PC-3 (cell line): Measurements from ENCODE around the gene LDHAL6A. TPM values are rescaled to one million over a fixed set of nuclear protein-coding genes. Genes with fewer than 3 reads are reported as not detected.

Source experiments
- ATAC-seq: fragments of 200-7000 bp; cut with Tn5 transposase; 2 replicates; pipeline ENCODE4 v1.9.1; 2020; ENCODE audit warnings: mild to moderate bottlenecking, moderate library complexity
- BruUV-seq: library from RNA; stranded (reverse); fragments of 400-500 nt; replicated peaks from 2 replicates; lab custom pipeline; 2021; lab: Mats Ljungman, UMichigan
- CTCF ChIA-PET: fragments of 300-600 bp; sonication (Branson Sonifier 250); formaldehyde crosslinking; loops from one replicate; lab custom pipeline; 2022; ENCODE audit warnings: antibody characterized with exemption; lab: Charles Lee
- POLR2A ChIA-PET: fragments of 300-600 bp; sonication (Branson Sonifier 250); formaldehyde crosslinking; loops from one replicate; lab custom pipeline; 2022; ENCODE audit warnings: antibody characterized with exemption; ENCODE audit not compliant: unreplicated experiment; lab: Charles Lee
- DNase-seq: peaks from one replicate; pipeline ENCODE4 v3.0.0-alpha.2; 2015
- H2AFZ ChIP-seq: fragments of 300-600 bp; sonication (generic); 2 replicates; pipeline ENCODE4 v1.6.0; 2016; ENCODE audit warnings: antibody characterized with exemption, low read length
- H3F3A ChIP-seq: fragments of 300-600 bp; sonication (generic); one replicate; pipeline ENCODE4 v1.6.0; 2017; ENCODE audit warnings: antibody characterized with exemption, low read length, control low read depth, mild to moderate bottlenecking; ENCODE audit not compliant: unreplicated experiment
- H3K27ac ChIP-seq: fragments of 300-600 bp; sonication (generic); 2 replicates; pipeline ENCODE4 v1.5.1; 2016; ENCODE audit warnings: mild to moderate bottlenecking, low read length
- H3K27me3 ChIP-seq: fragments of 300-600 bp; sonication (generic); 2 replicates; pipeline ENCODE4 v1.6.1; 2016; ENCODE audit warnings: low read length, mixed read lengths
- H3K36me3 ChIP-seq: fragments of 300-600 bp; sonication (generic); 2 replicates; pipeline ENCODE4 v1.6.1; 2016; ENCODE audit warnings: low read depth, mixed run types, low read length, mixed read lengths
- H3K4me1 ChIP-seq: fragments of 300-600 bp; sonication (generic); 2 replicates; pipeline ENCODE4 v1.5.1; 2016; ENCODE audit warnings: low read length; ENCODE audit not compliant: insufficient read depth
- H3K4me2 ChIP-seq: fragments of 300-600 bp; sonication (generic); 2 replicates; pipeline ENCODE4 v1.6.0; 2016; ENCODE audit warnings: low read length
- H3K4me3 ChIP-seq: fragments of 300-600 bp; sonication (generic); 2 replicates; pipeline ENCODE4 v1.5.1; 2016; ENCODE audit warnings: mild to moderate bottlenecking, low read length, mixed read lengths
- H3K79me2 ChIP-seq: fragments of 300-600 bp; sonication (generic); 2 replicates; pipeline ENCODE4 v1.6.1; 2017; ENCODE audit warnings: low read length, mixed read lengths
- H3K9ac ChIP-seq: fragments of 300-600 bp; sonication (generic); 2 replicates; pipeline ENCODE4 v1.6.0; 2016; ENCODE audit warnings: mild to moderate bottlenecking, low read length
- H3K9me2 ChIP-seq: fragments of 300-600 bp; sonication (generic); replicated peaks from 2 replicates; pipeline ENCODE4 v1.6.1; 2016; ENCODE audit warnings: mixed run types, low read length, mixed read lengths
- H3K9me3 ChIP-seq: fragments of 300-600 bp; sonication (generic); 2 replicates; pipeline ENCODE4 v1.6.1; 2016; ENCODE audit warnings: low read length, mixed read lengths
- H4K20me1 ChIP-seq: fragments of 300-600 bp; sonication (generic); 2 replicates; pipeline ENCODE4 v1.6.1; 2016; ENCODE audit warnings: low read length, mixed read lengths
- EZH2 ChIP-seq: fragments of 300-600 bp; sonication (generic); IDR thresholded peaks from one replicate; pipeline ENCODE4 v1.6.1; 2017; ENCODE audit warnings: antibody characterized with exemption, mild to moderate bottlenecking, low read length; ENCODE audit not compliant: unreplicated experiment
- EZH2phosphoT487 ChIP-seq: fragments of 300-600 bp; sonication (generic); IDR thresholded peaks from 2 replicates; pipeline ENCODE4 v1.6.1; 2018; ENCODE audit warnings: mild to moderate bottlenecking, antibody characterized with exemption, low read length, borderline replicate concordance
- intact Hi-C: fragments of 100-400 bp; cut with micrococcal nuclease; formaldehyde crosslinking; loops from 2 replicates; pipeline ENCODE4 v1.9.0; 2023
- total RNA-seq: library from RNA; depleted of rRNA; stranded (reverse); fragments of >200 nt; gene quantifications from 2 replicates; pipeline ENCODE4 v1.2.3, GENCODE V29; 2014
- TF ChIP-seq, protein P1 (sequence below): fragments of 300-600 bp; sonication (generic); conservative IDR thresholded peaks from 2 replicates; pipeline ENCODE4 v1.5.1; 2017; ENCODE audit warnings: antibody characterized with exemption, low read depth, mild to moderate bottlenecking, low read length

Gene LDHAL6A
- total RNA-seq, 1 experiment from 2014 or later = not detected

DNA sequence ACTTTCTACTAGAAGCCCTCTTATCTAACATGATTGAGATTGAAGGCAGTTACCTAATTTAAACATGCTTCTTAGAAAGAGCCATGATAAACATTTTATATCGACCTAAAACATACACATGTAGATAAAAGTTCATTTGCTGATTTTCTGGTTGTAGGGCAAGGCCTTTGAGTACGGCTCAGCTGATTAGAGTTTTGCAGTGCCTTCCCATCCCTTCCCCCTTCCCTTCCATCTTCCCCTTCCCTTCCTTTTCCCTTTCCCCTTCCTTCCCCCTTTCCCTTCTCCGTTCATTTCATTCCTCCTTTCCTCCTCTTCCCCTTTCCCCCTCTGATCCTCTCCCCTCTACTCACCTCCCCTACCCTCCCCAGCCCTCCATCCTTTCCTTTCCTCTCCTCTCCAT is 39.2 kb upstream of the LDHAL6A start:
- no peak overlapping the region for H3K9ac ChIP-seq
- H2AFZ ChIP-seq = no peak overlapping the region
- BruUV-seq = no TSS peak
- DNase-seq (no peak), ATAC-seq (no peak)
- no peaks in the 10 kb centered on the region for H3F3A ChIP-seq
- POLR2A ChIA-PET = no interaction called here
- H3K9me3 ChIP-seq = no peaks in the 10 kb centered on the region
- no peak overlapping the region for H3K27ac ChIP-seq
- intact Hi-C loops = no loop called here
- no peaks in the 10 kb centered on the region for H3K4me1 ChIP-seq
- H3K79me2 ChIP-seq = no peaks in the 10 kb centered on the region
- H4K20me1 ChIP-seq = no peaks in the 10 kb centered on the region
- no peak overlapping the region for H3K4me2 ChIP-seq
- no peaks in the 10 kb centered on the region for H3K36me3 ChIP-seq
- no peaks in the 10 kb centered on the region for H3K27me3 ChIP-seq
- CTCF ChIA-PET = no interaction called here
- H3K4me3 ChIP-seq = no peak overlapping the region
- no peak for TF ChIP-seq EZH2
- TF ChIP-seq, protein P1, sequence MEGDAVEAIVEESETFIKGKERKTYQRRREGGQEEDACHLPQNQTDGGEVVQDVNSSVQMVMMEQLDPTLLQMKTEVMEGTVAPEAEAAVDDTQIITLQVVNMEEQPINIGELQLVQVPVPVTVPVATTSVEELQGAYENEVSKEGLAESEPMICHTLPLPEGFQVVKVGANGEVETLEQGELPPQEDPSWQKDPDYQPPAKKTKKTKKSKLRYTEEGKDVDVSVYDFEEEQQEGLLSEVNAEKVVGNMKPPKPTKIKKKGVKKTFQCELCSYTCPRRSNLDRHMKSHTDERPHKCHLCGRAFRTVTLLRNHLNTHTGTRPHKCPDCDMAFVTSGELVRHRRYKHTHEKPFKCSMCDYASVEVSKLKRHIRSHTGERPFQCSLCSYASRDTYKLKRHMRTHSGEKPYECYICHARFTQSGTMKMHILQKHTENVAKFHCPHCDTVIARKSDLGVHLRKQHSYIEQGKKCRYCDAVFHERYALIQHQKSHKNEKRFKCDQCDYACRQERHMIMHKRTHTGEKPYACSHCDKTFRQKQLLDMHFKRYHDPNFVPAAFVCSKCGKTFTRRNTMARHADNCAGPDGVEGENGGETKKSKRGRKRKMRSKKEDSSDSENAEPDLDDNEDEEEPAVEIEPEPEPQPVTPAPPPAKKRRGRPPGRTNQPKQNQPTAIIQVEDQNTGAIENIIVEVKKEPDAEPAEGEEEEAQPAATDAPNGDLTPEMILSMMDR = no peak
- no peak for TF ChIP-seq EZH2phosphoT487
- no peaks in the 10 kb centered on the region for H3K9me2 ChIP-seq

DNA sequence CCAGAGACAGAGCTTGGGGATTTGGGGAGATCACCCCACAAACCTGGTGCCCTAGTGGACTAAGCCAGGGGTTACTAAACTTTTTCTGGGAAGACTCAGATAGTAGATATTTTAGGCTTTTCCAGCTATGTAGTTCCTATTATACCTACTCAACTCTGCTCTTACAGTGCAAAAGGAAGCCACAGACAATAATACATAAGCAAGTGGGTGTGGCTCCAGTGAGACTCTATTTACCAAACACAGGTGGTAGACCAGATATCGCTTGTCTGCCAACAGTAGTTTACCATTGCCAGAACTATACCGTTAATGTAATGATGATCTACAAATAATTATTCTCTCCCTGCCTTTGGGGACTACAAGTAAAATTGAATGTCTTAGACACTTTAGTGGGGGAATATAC is 36.6 kb upstream of the LDHAL6A start:
- Histone ChIP-seq H3K27me3 (no peaks in the 10 kb centered on the region), H3K4me3 (no peak overlapping the region), H4K20me1 (no peaks in the 10 kb centered on the region), H3K9me2 (no peaks in the 10 kb centered on the region), H3K9ac (no peak overlapping the region), H3K4me1 (no peaks in the 10 kb centered on the region), H2AFZ (no peak overlapping the region), H3K27ac (no peak overlapping the region), H3K79me2 (no peaks in the 10 kb centered on the region), H3F3A (no peaks in the 10 kb centered on the region), H3K9me3 (no peaks in the 10 kb centered on the region), H3K36me3 (no peaks in the 10 kb centered on the region), H3K4me2 (no peak overlapping the region)
- DNase-seq (no peak), ATAC-seq (no peak)
- POLR2A ChIA-PET = no interaction called here
- TF ChIP-seq, protein P1 = no peak
- BruUV-seq = no TSS peak
- intact Hi-C loops = no loop called here
- CTCF ChIA-PET = no interaction called here

DNA sequence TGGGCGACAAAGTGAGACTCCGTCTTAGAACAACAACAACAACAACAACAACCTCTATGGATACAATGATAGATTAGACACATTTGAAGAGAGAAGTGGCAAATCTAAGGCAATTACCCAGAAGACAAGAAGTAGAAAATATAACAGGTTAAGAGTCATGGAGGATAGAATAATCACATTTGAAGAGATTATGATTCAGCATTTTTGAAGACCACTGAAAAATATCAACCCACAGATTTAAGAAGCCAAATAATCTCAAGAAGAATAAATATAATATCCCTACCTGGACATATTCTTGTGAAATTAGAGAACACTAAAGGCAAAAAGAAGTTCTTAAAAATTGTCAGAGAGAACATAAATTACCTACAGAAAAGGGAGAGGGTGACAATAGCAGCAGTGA is 35.6 kb upstream of the LDHAL6A start:
- no peaks in the 10 kb centered on the region for H3F3A ChIP-seq
- H3K9me2 ChIP-seq = no peaks in the 10 kb centered on the region
- H3K36me3 ChIP-seq = no peaks in the 10 kb centered on the region
- CTCF ChIA-PET = no interaction called here
- no peak overlapping the region for H3K4me2 ChIP-seq
- no peaks in the 10 kb centered on the region for H3K4me1 ChIP-seq
- no peaks in the 10 kb centered on the region for H3K27me3 ChIP-seq
- ATAC-seq (no peak), DNase-seq (no peak)
- H4K20me1 ChIP-seq = no peaks in the 10 kb centered on the region
- no peaks in the 10 kb centered on the region for H3K79me2 ChIP-seq
- H3K9me3 ChIP-seq = no peaks in the 10 kb centered on the region
- H2AFZ ChIP-seq = no peak overlapping the region
- no peak overlapping the region for H3K27ac ChIP-seq
- POLR2A ChIA-PET = no interaction called here
- BruUV-seq = no TSS peak
- intact Hi-C loops = no loop called here
- no peak overlapping the region for H3K9ac ChIP-seq
- H3K4me3 ChIP-seq = no peak overlapping the region
- TF ChIP-seq EZH2phosphoT487 = no peak
- TF ChIP-seq, protein P1 = no peak
